Endothelial cell of umbilical vein (primary cell): Measurements from ENCODE around the gene SLC5A11.

Experiments used
- CTCF ChIP-seq, 2 donors: IDR thresholded peaks; 1 replicate in 1 of 2; 2 replicates in 1 of 2; pipeline ENCODE4 v1.5.1; 2011; ENCODE audit warnings: low read length in 2 of 2, mild to moderate bottlenecking in 2 of 2, moderate library complexity in 2 of 2, control low read depth in 1 of 2, inconsistent platforms in 1 of 2, low read depth in 1 of 2; ENCODE audit not compliant: insufficient read depth in 1 of 2; ENCODE audit errors: extremely low read depth in 1 of 2
- EZH2 ChIP-seq: IDR thresholded peaks from 2 replicates; pipeline ENCODE4 v1.6.1; 2012; ENCODE audit warnings: borderline replicate concordance, low read depth, mild to moderate bottlenecking, moderate library complexity, low read length, inconsistent platforms; ENCODE audit not compliant: severe bottlenecking
- FOS ChIP-seq: IDR thresholded peaks from 2 replicates; pipeline ENCODE4 v1.6.1; 2011; ENCODE audit warnings: mild to moderate bottlenecking, low read length, moderate library complexity, borderline replicate concordance; ENCODE audit not compliant: insufficient read depth
- JUN ChIP-seq: IDR thresholded peaks from 2 replicates; pipeline ENCODE4 v1.6.1; 2011; ENCODE audit warnings: borderline replicate concordance, low read depth; ENCODE audit not compliant: insufficient read length, insufficient read depth
- MYC ChIP-seq: IDR thresholded peaks from one replicate; pipeline ENCODE4 v1.6.1; 2011; ENCODE audit warnings: mild to moderate bottlenecking, low read depth, low read length
- POLR2A ChIP-seq: IDR thresholded peaks from 2 replicates; pipeline ENCODE4 v1.6.1; 2012; ENCODE audit warnings: low read depth, mild to moderate bottlenecking, control low read depth, low read length
- POLR2AphosphoS5 ChIP-seq: IDR thresholded peaks from 2 replicates; pipeline ENCODE4 v1.6.1; 2012; ENCODE audit warnings: low read depth, mild to moderate bottlenecking, control low read depth, low read length, moderate library complexity; ENCODE audit not compliant: insufficient read depth

- TF ChIP-seq EZH2 = no peak
- no peak for TF ChIP-seq MYC
- TF ChIP-seq JUN = no peak
- no peak for TF ChIP-seq POLR2A
- TF ChIP-seq CTCF (IDR thresholded peaks at IDR 0.05; ENCODE audit: extremely low read depth in 1 of 2, insufficient read depth in 1 of 2, low read depth in 1 of 2, low read length in 2 of 2) = no peak
- no peak for TF ChIP-seq FOS
- no peak for TF ChIP-seq POLR2AphosphoS5
Measured at GRCh38 chr16:24815021-24815420, 30.7 kb upstream of the SLC5A11 start.
